Subcutaneous adipose tissue (tissue), 4 donors: ENCODE measurements around the gene CNKSR3. TPM values are rescaled to one million over a fixed set of nuclear protein-coding genes. Genes with fewer than 3 reads are reported as not detected.

Experiments
- CTCF ChIP-seq: fragments of 450-650 bp; IDR thresholded peaks from one replicate; pipeline ENCODE4 v1.5.1; 2016; ENCODE audit warnings: low read depth, mild to moderate bottlenecking, control low read depth, antibody characterized with exemption, moderate library complexity
- total RNA-seq, 4 donors: library from RNA; depleted of rRNA; stranded (reverse); fragments of >200 nt; gene quantifications; one replicate each; pipeline ENCODE4 v1.1.0, GENCODE V29; 2016

The CNKSR3 gene
- total RNA-seq, 4 donors from 2014 or later, result 2.4 to 5.5 (median 3.3) TPM

GRCh38 chr6:154435400-154435945 lies 75.0 kb downstream of the CNKSR3 start:
- no peak for TF ChIP-seq CTCF

GRCh38 chr6:154434662-154435061 lies 75.8 kb downstream of the CNKSR3 start:
- no peak for TF ChIP-seq CTCF

- TF ChIP-seq CTCF, result no peak
These were observed 76.8 kb downstream of the CNKSR3 start for GRCh38 chr6:154433477-154434241.

GRCh38 chr6:154432533-154433476 lies 77.7 kb downstream of the CNKSR3 start:
- TF ChIP-seq CTCF, result no peak

GRCh38 chr6:154430481-154430919 lies 80.0 kb downstream of the CNKSR3 start:
- no peak for TF ChIP-seq CTCF

- no peak for TF ChIP-seq CTCF
These were observed 80.8 kb downstream of the CNKSR3 start for GRCh38 chr6:154429711-154430110.

- no peak for TF ChIP-seq CTCF
These were observed 81.6 kb downstream of the CNKSR3 start for GRCh38 chr6:154428897-154429296.
